ENCODE results near the gene FGFR2. TPM values are rescaled to one million over a fixed set of nuclear protein-coding genes. Genes with fewer than 3 reads are reported as not detected.

FGFR2 gene
- total RNA-seq, 1 experiment from 2014 or later = 286 TPM

DNA sequence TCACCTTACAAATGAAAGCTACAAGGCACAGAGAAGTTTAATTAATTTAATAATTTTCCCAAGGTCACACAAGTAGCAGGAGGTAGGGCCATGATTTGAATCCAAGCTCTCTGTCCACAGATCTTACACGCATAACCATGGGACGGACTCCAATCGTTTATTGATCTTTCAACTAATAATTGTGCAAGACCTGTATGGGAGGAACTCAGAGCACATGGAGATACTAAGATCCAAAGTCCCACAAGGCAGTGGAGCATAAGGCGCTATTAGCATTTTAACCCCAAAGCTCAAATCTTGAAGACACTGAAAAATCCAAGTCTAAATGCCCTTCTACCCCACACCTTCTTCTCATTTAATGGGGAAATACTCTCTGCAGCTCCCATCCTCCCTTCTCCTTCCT is 143.5 kb downstream of the FGFR2 start:
- no peaks in the 10 kb centered on the region for H3K27me3 Mint-ChIP-seq (ENCODE audit: insufficient read depth, unreplicated experiment)
- DNase-seq = no peak
- peak overlapping the region; percentile 10 for H3K4me3 Mint-ChIP-seq (ENCODE audit: unreplicated experiment)
- ChIA-PET POLR2A (interaction anchor here (0.6 kb wide), 1 partner anchor 73 kb away, joined by 3 read pairs; no protein-coding TSS in a partner anchor), CTCF (interaction anchor here (0.7 kb wide), 1 partner anchor 76 kb away, joined by 3 read pairs; no protein-coding TSS in a partner anchor)
- intact Hi-C loops (cut with micrococcal nuclease; ENCODE audit: unreplicated experiment) = no loop called here
- TF ChIP-seq, protein P1, sequence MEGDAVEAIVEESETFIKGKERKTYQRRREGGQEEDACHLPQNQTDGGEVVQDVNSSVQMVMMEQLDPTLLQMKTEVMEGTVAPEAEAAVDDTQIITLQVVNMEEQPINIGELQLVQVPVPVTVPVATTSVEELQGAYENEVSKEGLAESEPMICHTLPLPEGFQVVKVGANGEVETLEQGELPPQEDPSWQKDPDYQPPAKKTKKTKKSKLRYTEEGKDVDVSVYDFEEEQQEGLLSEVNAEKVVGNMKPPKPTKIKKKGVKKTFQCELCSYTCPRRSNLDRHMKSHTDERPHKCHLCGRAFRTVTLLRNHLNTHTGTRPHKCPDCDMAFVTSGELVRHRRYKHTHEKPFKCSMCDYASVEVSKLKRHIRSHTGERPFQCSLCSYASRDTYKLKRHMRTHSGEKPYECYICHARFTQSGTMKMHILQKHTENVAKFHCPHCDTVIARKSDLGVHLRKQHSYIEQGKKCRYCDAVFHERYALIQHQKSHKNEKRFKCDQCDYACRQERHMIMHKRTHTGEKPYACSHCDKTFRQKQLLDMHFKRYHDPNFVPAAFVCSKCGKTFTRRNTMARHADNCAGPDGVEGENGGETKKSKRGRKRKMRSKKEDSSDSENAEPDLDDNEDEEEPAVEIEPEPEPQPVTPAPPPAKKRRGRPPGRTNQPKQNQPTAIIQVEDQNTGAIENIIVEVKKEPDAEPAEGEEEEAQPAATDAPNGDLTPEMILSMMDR (IDR thresholded peaks at IDR 0.05; ENCODE audit: insufficient read depth in 1 of 2, low read depth in 1 of 2, low read length in 1 of 2, severe bottlenecking in 1 of 2, unreplicated experiment in 1 of 2) = no peak
- Histone ChIP-seq H3K4me1 (peaks cover 51% of the 10 kb centered on the region), H3K36me3 (ENCODE audit: control insufficient read depth, insufficient read depth, low read length) (no peaks in the 10 kb centered on the region), H3K27me3 (replicated peaks; ENCODE audit: control insufficient read depth, insufficient read depth, low read length) (no peaks in the 10 kb centered on the region), H3K9me3 (no peaks in the 10 kb centered on the region), H3K4me3 (ENCODE audit: low read depth, low read length) (no peak overlapping the region)
- TSS peak; percentile 68 for BruUV-seq (replicated peaks)
- H3K27ac Mint-ChIP-seq (ENCODE audit: unreplicated experiment) = peak overlapping the region; percentile 66
- no peaks in the 10 kb centered on the region for H3K9me3 Mint-ChIP-seq (ENCODE audit: unreplicated experiment)
- H3K4me1 Mint-ChIP-seq (ENCODE audit: low read depth, unreplicated experiment) = peaks cover 32% of the 10 kb centered on the region
- H3K36me3 Mint-ChIP-seq (ENCODE audit: insufficient read depth, unreplicated experiment) = no peaks in the 10 kb centered on the region

DNA sequence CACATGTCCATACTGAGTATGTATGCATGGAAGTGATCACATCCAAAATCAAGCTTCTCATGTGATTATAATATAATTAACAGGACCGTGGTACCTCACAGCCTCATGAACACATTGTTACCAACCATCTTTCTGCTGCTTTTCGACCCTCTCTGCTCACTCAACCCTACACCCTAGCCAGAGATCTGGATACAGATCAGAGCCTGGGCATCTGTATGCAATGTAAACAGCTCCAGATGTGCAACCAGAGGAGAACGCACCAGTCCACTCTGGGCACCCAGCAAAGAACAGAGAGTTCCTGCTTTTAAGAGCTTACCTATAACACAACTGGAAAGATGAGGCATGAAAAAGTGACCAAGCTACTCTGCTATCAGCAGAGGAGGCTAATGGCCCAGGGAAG is 145.1 kb downstream of the FGFR2 start:
- no peaks in the 10 kb centered on the region for H3K27me3 ChIP-seq (replicated peaks; ENCODE audit: control insufficient read depth, insufficient read depth, low read length)
- BruUV-seq (replicated peaks) = no TSS peak
- peaks cover 67% of the 10 kb centered on the region for H3K4me1 ChIP-seq
- ChIA-PET CTCF (no interaction called here), POLR2A (no interaction called here)
- Mint-ChIP-seq H3K36me3 (ENCODE audit: insufficient read depth, unreplicated experiment) (peaks cover 2% of the 10 kb centered on the region), H3K4me1 (ENCODE audit: low read depth, unreplicated experiment) (peaks cover 35% of the 10 kb centered on the region), H3K9me3 (ENCODE audit: unreplicated experiment) (no peaks in the 10 kb centered on the region), H3K27me3 (ENCODE audit: insufficient read depth, unreplicated experiment) (no peaks in the 10 kb centered on the region), H3K27ac (ENCODE audit: unreplicated experiment) (peak overlapping the region; percentile 20), H3K4me3 (ENCODE audit: unreplicated experiment) (no peak overlapping the region)
- no peaks in the 10 kb centered on the region for H3K36me3 ChIP-seq (ENCODE audit: control insufficient read depth, insufficient read depth, low read length)
- H3K9me3 ChIP-seq = no peaks in the 10 kb centered on the region
- no peak for DNase-seq
- TF ChIP-seq, protein P1 (IDR thresholded peaks at IDR 0.05; ENCODE audit: insufficient read depth in 1 of 2, low read depth in 1 of 2, low read length in 1 of 2, severe bottlenecking in 1 of 2, unreplicated experiment in 1 of 2) = no peak
- H3K4me3 ChIP-seq (ENCODE audit: low read depth, low read length) = no peak overlapping the region
- intact Hi-C loops (cut with micrococcal nuclease; ENCODE audit: unreplicated experiment) = no loop called here

DNA sequence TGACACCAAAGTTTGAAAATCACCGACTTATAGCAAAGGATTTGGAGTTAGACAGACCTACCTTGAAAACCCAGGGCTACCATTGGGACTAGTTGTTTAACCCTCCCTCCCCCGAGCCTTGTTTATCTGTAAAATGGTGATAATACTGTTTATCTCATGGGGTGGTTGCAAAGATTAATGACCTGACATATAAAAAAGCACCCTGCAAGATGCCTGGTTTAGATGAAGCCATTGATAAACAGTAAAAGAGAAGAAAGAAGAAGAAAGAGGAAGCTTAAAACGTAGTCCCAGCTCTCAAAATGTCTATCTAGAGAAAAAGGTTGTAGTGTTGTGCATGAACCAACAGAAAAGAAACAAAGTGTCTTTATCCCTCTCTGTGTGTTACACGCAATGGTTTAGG is 145.7 kb downstream of the FGFR2 start:
- Mint-ChIP-seq H3K36me3 (ENCODE audit: insufficient read depth, unreplicated experiment) (peaks cover 8% of the 10 kb centered on the region), H3K4me3 (ENCODE audit: unreplicated experiment) (no peak overlapping the region), H3K27me3 (ENCODE audit: insufficient read depth, unreplicated experiment) (no peaks in the 10 kb centered on the region), H3K4me1 (ENCODE audit: low read depth, unreplicated experiment) (peaks cover 35% of the 10 kb centered on the region), H3K27ac (ENCODE audit: unreplicated experiment) (peak overlapping the region; percentile 3), H3K9me3 (ENCODE audit: unreplicated experiment) (no peaks in the 10 kb centered on the region)
- TF ChIP-seq, protein P1 (IDR thresholded peaks at IDR 0.05; ENCODE audit: insufficient read depth in 1 of 2, low read depth in 1 of 2, low read length in 1 of 2, severe bottlenecking in 1 of 2, unreplicated experiment in 1 of 2) = no peak
- ChIA-PET CTCF (no interaction called here), POLR2A (no interaction called here)
- Histone ChIP-seq H3K27me3 (replicated peaks; ENCODE audit: control insufficient read depth, insufficient read depth, low read length) (no peaks in the 10 kb centered on the region), H3K36me3 (ENCODE audit: control insufficient read depth, insufficient read depth, low read length) (no peaks in the 10 kb centered on the region), H3K4me3 (ENCODE audit: low read depth, low read length) (no peak overlapping the region), H3K4me1 (peaks cover 73% of the 10 kb centered on the region), H3K9me3 (no peaks in the 10 kb centered on the region)
- DNase-seq = no peak
- intact Hi-C loops (cut with micrococcal nuclease; ENCODE audit: unreplicated experiment) = no loop called here
- no TSS peak for BruUV-seq (replicated peaks)
